Measurements from ENCODE around the gene GPSM1.

Gene GPSM1

GRCh38 chr9:136372561-136373299, 45.4 kb downstream of the GPSM1 start:
- TF ChIP-seq POLR2A (IDR thresholded peaks at IDR 0.05; ENCODE audit: low read depth, low read length): no peak
- FAIRE-seq: no peak
- DNase-seq (ENCODE audit: insufficient read length, low spot score): peak; percentile 68

GRCh38 chr9:136373300-136374182, 46.2 kb downstream of the GPSM1 start, which contains the start of gene CARD9:
Gene CARD9, minus strand, starts transcription at chr9:136373669. Its CDS starts 1,591 bp downstream, at chr9:136372078.
- FAIRE-seq: no peak
- TF ChIP-seq POLR2A (IDR thresholded peaks at IDR 0.05; ENCODE audit: low read depth, low read length): no peak
- DNase-seq (ENCODE audit: insufficient read length, low spot score): no peak

- FAIRE-seq (no peak), DNase-seq (ENCODE audit: insufficient read length, low spot score) (no peak)
- TF ChIP-seq POLR2A (IDR thresholded peaks at IDR 0.05; ENCODE audit: low read depth, low read length): no peak
These were observed 46.8 kb downstream of the GPSM1 start for GRCh38 chr9:136374183-136374575.

- DNase-seq (ENCODE audit: insufficient read length, low spot score): no peak
- no peak for TF ChIP-seq POLR2A (IDR thresholded peaks at IDR 0.05; ENCODE audit: low read depth, low read length)
- FAIRE-seq: no peak
These were observed 47.8 kb downstream of the GPSM1 start for GRCh38 chr9:136375096-136375495.

GRCh38 chr9:136376457-136376856, 49.1 kb downstream of the GPSM1 start:
- DNase-seq (ENCODE audit: insufficient read length, low spot score): no peak

GRCh38 chr9:136377341-136378169, 50.2 kb downstream of the GPSM1 start:
- DNase-seq (ENCODE audit: insufficient read length, low spot score): no peak

More at GRCh38 chr9:136376457-136376856, 49.1 kb downstream of the GPSM1 start:
- TF ChIP-seq POLR2A (IDR thresholded peaks at IDR 0.05; ENCODE audit: low read depth, low read length): no peak
- FAIRE-seq: no peak

GRCh38 chr9:136378170-136379002, 51.0 kb downstream of the GPSM1 start:
- FAIRE-seq: no peak
- DNase-seq (ENCODE audit: insufficient read length, low spot score): no peak
- TF ChIP-seq POLR2A (IDR thresholded peaks at IDR 0.05; ENCODE audit: low read depth, low read length): no peak

More at GRCh38 chr9:136377341-136378169, 50.2 kb downstream of the GPSM1 start:
- no peak for TF ChIP-seq POLR2A (IDR thresholded peaks at IDR 0.05; ENCODE audit: low read depth, low read length)
- FAIRE-seq: no peak

GRCh38 chr9:136379003-136379287, 51.6 kb downstream of the GPSM1 start:
- FAIRE-seq: no peak
- no peak for TF ChIP-seq POLR2A (IDR thresholded peaks at IDR 0.05; ENCODE audit: low read depth, low read length)
- DNase-seq (ENCODE audit: insufficient read length, low spot score): no peak

GRCh38 chr9:136379401-136379800, 52.1 kb downstream of the GPSM1 start:
- DNase-seq (ENCODE audit: insufficient read length, low spot score) (no peak), FAIRE-seq (no peak)
- TF ChIP-seq POLR2A (IDR thresholded peaks at IDR 0.05; ENCODE audit: low read depth, low read length): no peak

GRCh38 chr9:136379891-136380290, 52.6 kb downstream of the GPSM1 start:
- TF ChIP-seq POLR2A (IDR thresholded peaks at IDR 0.05; ENCODE audit: low read depth, low read length): no peak
- FAIRE-seq: no peak
- no peak for DNase-seq (ENCODE audit: insufficient read length, low spot score)

GRCh38 chr9:136380381-136380780, 53.0 kb downstream of the GPSM1 start:
- DNase-seq (ENCODE audit: insufficient read length, low spot score) (no peak), FAIRE-seq (no peak)
- no peak for TF ChIP-seq POLR2A (IDR thresholded peaks at IDR 0.05; ENCODE audit: low read depth, low read length)

GRCh38 chr9:136381311-136381710, 54.0 kb downstream of the GPSM1 start:
- DNase-seq (ENCODE audit: insufficient read length, low spot score): no peak
- TF ChIP-seq POLR2A (IDR thresholded peaks at IDR 0.05; ENCODE audit: low read depth, low read length): no peak
- FAIRE-seq: no peak

GRCh38 chr9:136381966-136382513, 54.7 kb downstream of the GPSM1 start:
- DNase-seq (ENCODE audit: insufficient read length, low spot score): no peak
- no peak for TF ChIP-seq POLR2A (IDR thresholded peaks at IDR 0.05; ENCODE audit: low read depth, low read length)
- FAIRE-seq: no peak
